ENCODE data around the gene ABHD5. TPM values are rescaled to one million over a fixed set of nuclear protein-coding genes. Genes with fewer than 3 reads are reported as not detected.

The ABHD5 gene
- total RNA-seq, 4 donors from 2014 or later = 2.8 to 21.3 (median 12.2) TPM

DNA sequence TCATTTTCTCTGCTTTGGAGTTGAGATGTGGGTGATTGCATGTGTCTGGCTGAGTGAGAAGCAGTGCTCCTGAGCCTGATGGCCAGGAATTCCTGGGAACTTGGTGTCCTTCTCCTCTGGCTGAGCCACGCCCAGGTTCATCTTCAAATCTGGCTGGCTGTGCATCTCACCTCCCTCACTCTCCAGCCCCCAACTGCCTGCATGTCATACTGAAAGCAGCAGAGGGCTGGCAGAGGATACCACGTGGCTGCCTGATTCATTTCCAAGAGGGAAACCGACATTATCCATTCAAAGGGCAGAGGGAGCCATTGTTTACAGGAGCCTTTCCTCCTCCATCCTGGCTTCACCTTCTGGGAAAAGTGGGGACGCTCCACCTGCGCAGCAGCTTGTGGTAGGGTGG, 57.4 kb downstream of the ABHD5 start:
- no peak overlapping the region for H3K27ac ChIP-seq
- H3K4me1 ChIP-seq = no peaks in the 10 kb centered on the region
- H3K9me3 ChIP-seq = no peaks in the 10 kb centered on the region
- no peaks in the 10 kb centered on the region for H3K27me3 ChIP-seq
- H3K4me3 ChIP-seq = no peak overlapping the region
- no peaks in the 10 kb centered on the region for H3K36me3 ChIP-seq
- no peak for DNase-seq
- TF ChIP-seq, protein P1, sequence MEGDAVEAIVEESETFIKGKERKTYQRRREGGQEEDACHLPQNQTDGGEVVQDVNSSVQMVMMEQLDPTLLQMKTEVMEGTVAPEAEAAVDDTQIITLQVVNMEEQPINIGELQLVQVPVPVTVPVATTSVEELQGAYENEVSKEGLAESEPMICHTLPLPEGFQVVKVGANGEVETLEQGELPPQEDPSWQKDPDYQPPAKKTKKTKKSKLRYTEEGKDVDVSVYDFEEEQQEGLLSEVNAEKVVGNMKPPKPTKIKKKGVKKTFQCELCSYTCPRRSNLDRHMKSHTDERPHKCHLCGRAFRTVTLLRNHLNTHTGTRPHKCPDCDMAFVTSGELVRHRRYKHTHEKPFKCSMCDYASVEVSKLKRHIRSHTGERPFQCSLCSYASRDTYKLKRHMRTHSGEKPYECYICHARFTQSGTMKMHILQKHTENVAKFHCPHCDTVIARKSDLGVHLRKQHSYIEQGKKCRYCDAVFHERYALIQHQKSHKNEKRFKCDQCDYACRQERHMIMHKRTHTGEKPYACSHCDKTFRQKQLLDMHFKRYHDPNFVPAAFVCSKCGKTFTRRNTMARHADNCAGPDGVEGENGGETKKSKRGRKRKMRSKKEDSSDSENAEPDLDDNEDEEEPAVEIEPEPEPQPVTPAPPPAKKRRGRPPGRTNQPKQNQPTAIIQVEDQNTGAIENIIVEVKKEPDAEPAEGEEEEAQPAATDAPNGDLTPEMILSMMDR (IDR thresholded peaks at IDR 0.05) = no peak
- TF ChIP-seq POLR2A (IDR thresholded peaks at IDR 0.05) = no peak
- intact Hi-C loops (cut with DNase I; ENCODE audit: low total_unique reads) = no loop called here

DNA sequence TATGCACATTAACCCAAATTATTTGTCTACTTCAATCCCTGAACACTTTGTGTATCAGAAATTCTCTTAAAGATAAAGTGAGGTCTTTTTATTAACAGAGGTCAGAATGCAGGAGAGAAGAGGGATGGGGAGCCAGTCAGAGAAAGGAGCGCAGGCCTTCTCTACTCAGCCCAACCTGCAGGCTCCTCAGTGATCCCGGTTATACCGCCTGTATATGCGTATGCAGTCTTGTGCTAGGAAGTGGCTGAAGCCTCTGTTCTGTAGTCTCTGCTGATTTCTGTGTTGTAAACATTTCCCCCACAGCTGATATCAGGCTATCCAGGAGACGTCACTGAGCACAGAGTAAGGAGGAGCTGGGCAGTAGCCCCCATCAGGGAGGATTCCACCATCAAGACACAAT, 57.9 kb downstream of the ABHD5 start:
- Histone ChIP-seq H3K4me3 (no peak overlapping the region), H3K27ac (no peak overlapping the region), H3K27me3 (no peaks in the 10 kb centered on the region), H3K9me3 (no peaks in the 10 kb centered on the region), H3K4me1 (no peaks in the 10 kb centered on the region), H3K36me3 (no peaks in the 10 kb centered on the region)
- no peak for DNase-seq
- TF ChIP-seq, protein P1 (IDR thresholded peaks at IDR 0.05) = no peak
- TF ChIP-seq POLR2A (IDR thresholded peaks at IDR 0.05) = no peak
- intact Hi-C loops (cut with DNase I; ENCODE audit: low total_unique reads) = no loop called here

DNA sequence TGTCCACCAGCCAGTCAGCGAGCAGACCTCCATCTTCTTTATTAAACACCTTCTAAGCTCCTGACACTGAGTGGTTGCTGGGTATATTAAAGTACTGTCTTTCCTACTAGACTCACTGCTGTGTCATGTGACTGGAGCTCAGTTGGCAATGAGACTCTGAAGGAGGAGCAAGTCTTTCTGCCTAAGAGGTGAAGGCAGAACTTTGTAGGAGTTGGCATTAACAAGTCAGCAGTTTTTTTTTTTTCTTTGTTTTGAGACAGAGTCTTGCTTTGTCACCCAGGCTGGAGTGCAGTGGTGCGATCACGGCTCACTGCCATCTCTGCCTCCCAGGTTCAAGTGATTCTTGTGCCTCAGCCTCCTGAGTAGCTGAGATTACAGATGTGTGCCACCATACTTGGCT, 62.2 kb downstream of the ABHD5 start:
- Histone ChIP-seq H3K27ac (no peak overlapping the region), H3K4me1 (no peaks in the 10 kb centered on the region)

DNA sequence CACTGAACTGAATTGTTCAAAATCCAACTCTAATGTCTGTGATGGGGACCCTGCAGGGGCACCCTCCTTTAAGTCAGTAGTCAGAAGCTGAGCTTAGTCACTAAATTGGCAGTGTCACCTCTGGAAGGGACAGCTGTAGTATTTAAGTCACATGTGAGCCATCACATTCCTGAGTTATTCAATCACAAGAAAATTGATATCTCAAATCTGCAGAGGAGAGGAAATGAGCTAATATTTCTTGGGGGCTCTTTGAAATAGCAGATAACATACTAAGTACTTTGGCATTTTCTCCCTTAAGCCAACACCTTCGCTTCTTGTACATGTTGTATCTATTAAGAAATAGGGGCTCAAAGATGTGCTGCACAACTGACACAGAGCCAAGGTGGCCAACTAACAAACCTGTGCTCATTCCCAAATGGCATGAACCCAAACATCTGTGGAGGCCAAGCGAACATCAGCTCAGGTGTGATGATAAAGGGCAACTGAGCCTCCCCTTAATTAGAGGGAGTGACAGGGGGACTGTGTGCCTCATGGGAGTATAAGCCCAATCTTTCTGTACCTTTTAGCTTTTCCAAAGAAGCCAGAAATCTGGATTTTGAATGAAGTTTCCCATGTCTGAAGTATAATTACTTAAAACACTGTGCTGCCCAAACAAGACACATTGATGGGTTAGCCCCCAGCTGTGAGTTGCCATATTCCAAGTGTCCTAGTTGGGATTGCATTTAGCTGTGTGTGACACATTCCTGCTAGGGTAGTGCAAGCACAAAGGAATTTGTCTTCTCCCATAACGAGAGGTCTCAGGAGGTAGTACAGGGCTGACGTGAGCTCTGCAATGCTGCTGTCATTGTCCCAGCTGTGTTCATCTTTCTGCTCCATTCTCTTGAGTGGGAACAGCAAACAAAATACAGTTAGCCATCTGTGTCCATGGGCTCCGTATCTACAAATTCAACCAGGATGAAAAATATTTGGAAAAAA, 63.3 kb downstream of the ABHD5 start:
- no peak overlapping the region for H3K4me3 ChIP-seq
- H3K9me3 ChIP-seq = no peaks in the 10 kb centered on the region
- DNase-seq = no peak
- no peaks in the 10 kb centered on the region for H3K27me3 ChIP-seq
- intact Hi-C loops (cut with DNase I; ENCODE audit: low total_unique reads) = no loop called here
- no peak overlapping the region for H3K27ac ChIP-seq
- no peaks in the 10 kb centered on the region for H3K4me1 ChIP-seq
- H3K36me3 ChIP-seq = no peaks in the 10 kb centered on the region
- TF ChIP-seq, protein P1 (IDR thresholded peaks at IDR 0.05) = no peak
- TF ChIP-seq POLR2A (IDR thresholded peaks at IDR 0.05) = no peak

More for the DNA sequence above, 62.2 kb downstream of the ABHD5 start:
- TF ChIP-seq, protein P1 (IDR thresholded peaks at IDR 0.05) = no peak
- no peak for TF ChIP-seq POLR2A (IDR thresholded peaks at IDR 0.05)
- Histone ChIP-seq H3K27me3 (no peaks in the 10 kb centered on the region), H3K9me3 (no peaks in the 10 kb centered on the region), H3K4me3 (no peak overlapping the region), H3K36me3 (no peaks in the 10 kb centered on the region)
- DNase-seq = no peak
- intact Hi-C loops (cut with DNase I; ENCODE audit: low total_unique reads) = no loop called here

DNA sequence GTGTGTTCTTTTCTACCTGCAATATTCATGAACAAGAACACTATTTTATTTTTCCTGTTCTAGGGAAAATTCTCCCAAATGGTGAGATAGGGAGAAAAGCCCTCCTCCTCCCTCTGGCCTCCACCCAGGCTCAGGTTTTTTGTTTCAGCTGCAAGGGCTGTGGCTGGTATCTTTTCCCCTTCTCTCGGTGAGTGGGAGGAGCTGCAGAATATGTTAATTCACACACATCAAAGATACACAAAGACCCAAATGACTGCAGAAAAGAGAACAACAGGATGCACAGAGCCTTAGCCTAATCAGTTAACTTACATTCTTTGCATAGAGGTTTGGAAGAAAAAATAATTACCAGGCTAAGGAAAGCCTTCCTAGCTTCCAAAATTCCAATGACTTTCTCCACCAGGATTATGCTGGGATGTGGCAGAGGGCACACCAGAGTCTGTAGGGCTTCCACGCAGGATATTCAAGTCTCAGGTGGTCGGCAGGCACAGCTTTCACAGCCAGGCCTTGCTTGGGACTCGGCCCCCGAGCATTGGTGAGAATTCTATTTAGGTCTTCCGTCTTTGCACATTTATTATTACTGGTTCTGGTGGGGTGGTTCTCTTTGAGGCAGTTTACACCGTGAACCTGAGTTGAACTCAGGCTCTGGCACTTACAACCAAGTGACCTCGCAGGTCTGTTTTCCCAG, 64.9 kb downstream of the ABHD5 start:
- H3K36me3 ChIP-seq = no peaks in the 10 kb centered on the region
- no peaks in the 10 kb centered on the region for H3K4me1 ChIP-seq
- H3K27ac ChIP-seq = no peak overlapping the region
- no peak for TF ChIP-seq POLR2A (IDR thresholded peaks at IDR 0.05)
- TF ChIP-seq, protein P1 (IDR thresholded peaks at IDR 0.05) = no peak
- H3K27me3 ChIP-seq = no peaks in the 10 kb centered on the region
- no peak overlapping the region for H3K4me3 ChIP-seq
- no peak for DNase-seq
- no peaks in the 10 kb centered on the region for H3K9me3 ChIP-seq
- intact Hi-C loops (cut with DNase I; ENCODE audit: low total_unique reads) = no loop called here

Measured in uterus (tissue), 4 donors.